HG03135 (cell line): ENCODE results near the gene C10orf143.

Experiments
- ATAC-seq: cut with Tn5 transposase; IDR thresholded peaks from one replicate; pipeline ENCODE4 v1.9.1; 2021; ENCODE audit warnings: mild to moderate bottlenecking, moderate library complexity; ENCODE audit not compliant: unreplicated experiment

Gene C10orf143

DNA sequence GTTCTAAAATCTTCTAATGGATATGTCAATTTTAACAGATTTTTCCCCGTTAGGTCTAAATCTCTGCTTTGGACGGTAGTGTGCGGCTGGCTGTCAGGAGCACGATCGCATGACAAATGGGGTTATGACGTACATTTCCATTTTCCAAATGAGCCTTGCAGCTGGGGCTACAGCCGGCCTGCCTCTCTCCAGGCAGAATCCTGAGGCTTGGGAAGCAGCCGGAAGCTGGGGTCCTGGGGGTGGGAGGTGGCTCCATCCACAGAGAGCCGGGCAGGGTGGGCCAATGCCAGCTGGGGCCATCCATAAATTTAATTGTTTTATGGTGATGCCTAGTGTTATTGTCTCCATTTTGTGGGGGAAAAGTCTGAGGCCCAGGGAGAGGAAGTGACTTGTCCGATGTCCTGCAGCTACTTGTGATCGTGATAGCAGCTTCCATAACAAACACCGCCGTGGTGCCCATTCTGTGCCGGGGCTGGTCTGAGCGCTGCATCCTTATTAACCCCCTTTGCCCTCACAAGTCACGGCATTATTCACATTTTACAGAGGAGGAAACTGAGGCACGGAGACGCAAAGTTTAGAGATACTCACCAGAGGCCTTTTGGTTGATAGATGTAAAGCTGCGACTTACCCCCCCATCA lies 93.5 kb downstream of the C10orf143 start:
- no peak for ATAC-seq

DNA sequence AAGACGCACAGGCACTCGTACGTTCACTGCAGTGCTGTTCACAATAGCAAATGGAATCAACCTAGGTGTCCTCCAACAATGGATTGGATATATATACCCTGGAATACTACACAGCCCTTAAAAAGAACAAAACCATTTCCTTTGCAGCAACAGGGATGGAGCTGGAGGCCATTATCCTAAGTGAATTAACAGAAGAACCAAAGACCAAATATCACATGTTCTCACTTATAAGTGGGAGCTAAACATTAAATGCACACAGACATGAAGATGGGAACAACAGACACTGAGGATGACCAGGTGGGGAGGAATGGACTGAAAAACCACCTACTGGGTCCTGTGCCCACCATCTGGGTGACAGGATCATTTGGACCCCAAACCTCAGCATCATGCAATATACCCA lies 94.5 kb downstream of the C10orf143 start:
- ATAC-seq: no peak

- ATAC-seq: no peak
These were observed 95.4 kb downstream of the C10orf143 start for GRCh38 chr10:130015075-130015695.

- no peak for ATAC-seq
These were observed 96.2 kb downstream of the C10orf143 start for GRCh38 chr10:130014263-130015074.
